ENCODE measurements around the gene IPP.

IPP gene

GRCh38 chr1:45687754-45688740, 62.4 kb downstream of the IPP start, which contains the start of gene TMEM69 (continued):
- no peak for TF ChIP-seq ZNF776 (tag by site-specific recombination; IDR thresholded peaks at IDR 0.05; ENCODE audit: borderline replicate concordance)
- TF ChIP-seq ZNF18 (tag by site-specific recombination; IDR thresholded peaks at IDR 0.05), result no peak; the same call in 1 of the 2 replicates
- no peak for TF ChIP-seq ZNF571 (tag by site-specific recombination; IDR thresholded peaks at IDR 0.05)
- TF ChIP-seq ZNF169 (tag by site-specific recombination; IDR thresholded peaks at IDR 0.05), result no peak

DNA sequence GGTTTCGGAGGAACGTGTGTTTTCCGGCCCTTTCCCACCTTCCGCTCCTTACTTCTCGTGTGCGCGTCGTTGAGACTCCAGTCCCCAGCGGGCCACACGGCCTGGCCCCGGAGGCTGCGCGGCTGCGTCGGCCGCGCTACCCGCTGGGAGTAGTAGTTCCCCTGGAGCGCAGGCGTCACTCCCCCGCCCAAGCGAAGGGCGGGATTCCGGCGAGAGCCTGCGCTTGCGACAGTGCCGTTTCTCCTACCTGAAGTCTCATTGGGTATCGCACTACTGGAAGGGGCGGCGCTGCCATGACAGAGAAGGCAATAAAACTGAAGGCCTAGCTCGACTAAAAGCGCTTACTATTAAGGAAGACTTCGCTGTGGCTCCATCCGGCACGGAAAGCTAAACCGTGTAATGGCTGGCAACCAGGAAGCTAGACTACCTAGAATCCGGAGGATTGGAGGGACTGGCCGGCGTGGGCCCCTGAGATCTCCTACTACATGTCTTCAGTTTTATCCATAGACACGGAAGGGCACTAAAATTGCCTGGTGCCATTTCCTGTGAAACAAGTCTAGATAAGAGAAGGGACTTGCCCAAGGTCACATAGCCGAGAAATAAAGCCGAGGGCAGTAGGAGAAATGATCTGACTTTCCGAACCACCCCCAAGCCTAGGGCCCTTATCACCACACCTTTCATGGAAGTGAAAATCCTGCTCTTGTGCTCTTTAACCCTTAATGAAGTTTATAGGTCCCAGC, 63.3 kb downstream of the IPP start:
- H3K36me3 ChIP-seq (ENCODE audit: control insufficient read depth in 2 of 2, insufficient read depth in 1 of 2, low read length in 2 of 2), result peaks cover 0 to 24% of the 10 kb centered on the region in 2 experiments; a peak in 2 of 3 replicates
- peak overlapping the region; percentile 81 for H3K27ac ChIP-seq (ENCODE audit: extremely low read depth, low read depth, low read length)
- POLR2A ChIA-PET, result interaction anchor here (0.6 to 2.6 kb wide), 17 partner anchors 9 to 560 kb away, joined by 3 to 20 read pairs (median 4); partner anchors contain the start of genes NASP and PRDX1
- H3K4me1 ChIP-seq (ENCODE audit: control insufficient read depth, insufficient read depth, low read length), result peaks cover 4% of the 10 kb centered on the region; the same call in 1 of the 2 replicates
- CTCF ChIA-PET, result no interaction called here
- H3K4me3 ChIP-seq (ENCODE audit: low read depth, low read length), result peak overlapping the region; percentile 94
- H3K9me3 ChIP-seq (ENCODE audit: control insufficient read depth, insufficient read depth, low read depth, low read length), result no peaks in the 10 kb centered on the region
- 0 out of 2 replicates have a peak, but pooled peaks have one; percentile 0 for TF ChIP-seq WT1 (tag by site-specific recombination; IDR thresholded peaks at IDR 0.05)
- peak; percentile 6; the same call in 1 of the 2 replicates for TF ChIP-seq ZNF518A (tag by site-specific recombination; conservative IDR thresholded peaks at IDR 0.05; ENCODE audit: low read depth)
- TF ChIP-seq KLF8 (tag by site-specific recombination; IDR thresholded peaks at IDR 0.05), result peak; percentile 56; the same call in 1 of the 2 replicates
- TF ChIP-seq, protein P1, sequence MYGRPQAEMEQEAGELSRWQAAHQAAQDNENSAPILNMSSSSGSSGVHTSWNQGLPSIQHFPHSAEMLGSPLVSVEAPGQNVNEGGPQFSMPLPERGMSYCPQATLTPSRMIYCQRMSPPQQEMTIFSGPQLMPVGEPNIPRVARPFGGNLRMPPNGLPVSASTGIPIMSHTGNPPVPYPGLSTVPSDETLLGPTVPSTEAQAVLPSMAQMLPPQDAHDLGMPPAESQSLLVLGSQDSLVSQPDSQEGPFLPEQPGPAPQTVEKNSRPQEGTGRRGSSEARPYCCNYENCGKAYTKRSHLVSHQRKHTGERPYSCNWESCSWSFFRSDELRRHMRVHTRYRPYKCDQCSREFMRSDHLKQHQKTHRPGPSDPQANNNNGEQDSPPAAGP (tag by site-specific recombination; IDR thresholded peaks at IDR 0.05), result peak; percentile 15; the same call in 1 of the 2 replicates
- TF ChIP-seq, protein P2, sequence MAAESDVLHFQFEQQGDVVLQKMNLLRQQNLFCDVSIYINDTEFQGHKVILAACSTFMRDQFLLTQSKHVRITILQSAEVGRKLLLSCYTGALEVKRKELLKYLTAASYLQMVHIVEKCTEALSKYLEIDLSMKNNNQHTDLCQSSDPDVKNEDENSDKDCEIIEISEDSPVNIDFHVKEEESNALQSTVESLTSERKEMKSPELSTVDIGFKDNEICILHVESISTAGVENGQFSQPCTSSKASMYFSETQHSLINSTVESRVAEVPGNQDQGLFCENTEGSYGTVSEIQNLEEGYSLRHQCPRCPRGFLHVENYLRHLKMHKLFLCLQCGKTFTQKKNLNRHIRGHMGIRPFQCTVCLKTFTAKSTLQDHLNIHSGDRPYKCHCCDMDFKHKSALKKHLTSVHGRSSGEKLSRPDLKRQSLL (tag by site-specific recombination; IDR thresholded peaks at IDR 0.05), result no peak
- peak; percentile 87 for TF ChIP-seq SP3 (tag by site-specific recombination; IDR thresholded peaks at IDR 0.05)
- TF ChIP-seq ATF2 (tag by site-specific recombination; IDR thresholded peaks at IDR 0.05; ENCODE audit: low read depth), result 0 out of 2 replicates have a peak, but pooled peaks have one; percentile 6
- TF ChIP-seq PBX3 (CRISPR knock-in tag; IDR thresholded peaks at IDR 0.05), result 0 out of 2 replicates have a peak, but pooled peaks have one; percentile 56
- TF ChIP-seq ZNF214 (tag by site-specific recombination; IDR thresholded peaks at IDR 0.05; ENCODE audit: borderline replicate concordance), result no peak
- TF ChIP-seq, protein P3, sequence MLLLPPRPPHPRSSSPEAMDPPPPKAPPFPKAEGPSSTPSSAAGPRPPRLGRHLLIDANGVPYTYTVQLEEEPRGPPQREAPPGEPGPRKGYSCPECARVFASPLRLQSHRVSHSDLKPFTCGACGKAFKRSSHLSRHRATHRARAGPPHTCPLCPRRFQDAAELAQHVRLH (tag by site-specific recombination; IDR thresholded peaks at IDR 0.05), result no peak
- TF ChIP-seq, protein P4, sequence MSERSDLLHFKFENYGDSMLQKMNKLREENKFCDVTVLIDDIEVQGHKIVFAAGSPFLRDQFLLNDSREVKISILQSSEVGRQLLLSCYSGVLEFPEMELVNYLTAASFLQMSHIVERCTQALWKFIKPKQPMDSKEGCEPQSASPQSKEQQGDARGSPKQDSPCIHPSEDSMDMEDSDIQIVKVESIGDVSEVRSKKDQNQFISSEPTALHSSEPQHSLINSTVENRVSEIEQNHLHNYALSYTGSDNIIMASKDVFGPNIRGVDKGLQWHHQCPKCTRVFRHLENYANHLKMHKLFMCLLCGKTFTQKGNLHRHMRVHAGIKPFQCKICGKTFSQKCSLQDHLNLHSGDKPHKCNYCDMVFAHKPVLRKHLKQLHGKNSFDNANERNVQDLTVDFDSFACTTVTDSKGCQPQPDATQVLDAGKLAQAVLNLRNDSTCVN (tag by site-specific recombination; optimal IDR thresholded peaks at IDR 0.05), result peak; percentile 68
- peak; percentile 64 for TF ChIP-seq ZBTB17 (tag by site-specific recombination; IDR thresholded peaks at IDR 0.05)

Measured in HEK293 (cell line).